ENCODE measurements around the gene BEND4.

DNA sequence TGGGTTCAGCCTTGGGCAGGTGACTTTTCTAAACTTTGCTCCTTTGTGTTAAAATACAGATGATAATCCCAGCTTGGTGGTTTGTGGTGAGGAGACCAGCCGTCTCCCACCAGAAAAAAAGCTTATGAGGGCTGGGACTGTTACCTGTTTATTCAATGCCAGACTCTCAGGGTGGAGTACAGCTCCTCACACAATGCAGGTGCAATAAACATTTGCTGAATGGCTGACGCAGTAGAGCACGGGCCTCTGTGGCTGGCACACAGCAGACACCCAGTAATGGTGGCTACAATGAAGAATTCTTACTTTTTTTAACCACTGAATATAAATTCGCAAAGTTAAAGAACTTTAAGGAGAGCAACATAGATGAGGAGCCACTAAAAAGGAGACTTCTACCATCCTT lies 30.2 kb downstream of the BEND4 start:
- TF ChIP-seq ZFP3 (CRISPR knock-in tag; IDR thresholded peaks at IDR 0.05) (no peak), ZNF70 (CRISPR knock-in tag; IDR thresholded peaks at IDR 0.05) (no peak), ZC3H10 (CRISPR knock-in tag; IDR thresholded peaks at IDR 0.05) (no peak), PATZ1 (CRISPR knock-in tag; IDR thresholded peaks at IDR 0.05; ENCODE audit: borderline replicate concordance) (no peak)

Measured in SK-N-SH treated with all-trans-retinoic acid at 6 μM for 48 hours (cell line).